AG09319 (cell line): ENCODE measurements around the gene RIPOR2.

Experiments used
- DNase-seq: peaks from one replicate; pipeline ENCODE4 v3.0.0-alpha.2; 2010; ENCODE audit warnings: low read depth; ENCODE audit errors: extremely low read depth
- TF ChIP-seq, protein P1 (sequence below): IDR thresholded peaks from 2 replicates; pipeline ENCODE4 v1.5.1; 2011; ENCODE audit warnings: low read depth, mild to moderate bottlenecking, inconsistent platforms, low read length, moderate library complexity

The RIPOR2 gene

DNA sequence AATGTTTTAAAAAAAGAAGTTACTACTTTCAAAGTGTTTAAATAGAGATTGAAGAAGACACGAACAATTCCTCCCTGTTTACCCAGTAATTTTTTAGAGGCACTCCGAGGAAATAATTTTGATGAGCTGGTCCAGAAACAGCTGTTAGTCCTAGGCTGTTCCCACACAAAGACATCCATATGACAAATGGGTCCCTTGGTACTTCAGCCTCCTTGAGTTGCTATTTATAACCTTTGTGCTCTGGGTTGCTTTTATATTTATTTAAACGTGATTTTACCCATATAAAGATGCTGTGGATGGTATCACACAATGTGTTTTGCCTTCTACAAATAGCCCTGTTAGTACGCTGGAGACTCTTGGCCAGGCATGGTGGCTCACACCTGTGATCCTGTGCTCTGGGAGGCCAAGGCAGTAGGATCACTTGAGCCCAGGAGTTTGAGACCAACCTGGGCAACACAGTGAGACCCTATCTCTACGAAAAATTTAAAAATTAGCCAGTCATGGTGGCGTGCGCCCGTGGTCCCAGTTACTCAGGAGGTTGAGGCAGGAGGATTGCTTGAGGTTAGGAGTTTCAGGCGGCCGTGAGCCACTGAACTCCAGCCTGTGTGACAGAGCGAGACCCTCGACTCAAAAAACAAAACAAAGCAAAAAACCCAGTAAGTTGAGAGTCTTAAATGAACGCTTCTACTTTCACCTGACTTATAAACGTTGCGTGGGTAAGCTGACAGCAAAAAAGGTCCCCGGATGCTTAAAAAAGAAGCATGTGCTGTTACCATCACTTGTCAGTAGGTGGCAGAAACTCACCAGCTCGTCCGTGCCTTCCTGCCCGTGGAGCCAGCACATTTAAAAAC is 80.1 kb downstream of the RIPOR2 start:
- TF ChIP-seq, protein P1, sequence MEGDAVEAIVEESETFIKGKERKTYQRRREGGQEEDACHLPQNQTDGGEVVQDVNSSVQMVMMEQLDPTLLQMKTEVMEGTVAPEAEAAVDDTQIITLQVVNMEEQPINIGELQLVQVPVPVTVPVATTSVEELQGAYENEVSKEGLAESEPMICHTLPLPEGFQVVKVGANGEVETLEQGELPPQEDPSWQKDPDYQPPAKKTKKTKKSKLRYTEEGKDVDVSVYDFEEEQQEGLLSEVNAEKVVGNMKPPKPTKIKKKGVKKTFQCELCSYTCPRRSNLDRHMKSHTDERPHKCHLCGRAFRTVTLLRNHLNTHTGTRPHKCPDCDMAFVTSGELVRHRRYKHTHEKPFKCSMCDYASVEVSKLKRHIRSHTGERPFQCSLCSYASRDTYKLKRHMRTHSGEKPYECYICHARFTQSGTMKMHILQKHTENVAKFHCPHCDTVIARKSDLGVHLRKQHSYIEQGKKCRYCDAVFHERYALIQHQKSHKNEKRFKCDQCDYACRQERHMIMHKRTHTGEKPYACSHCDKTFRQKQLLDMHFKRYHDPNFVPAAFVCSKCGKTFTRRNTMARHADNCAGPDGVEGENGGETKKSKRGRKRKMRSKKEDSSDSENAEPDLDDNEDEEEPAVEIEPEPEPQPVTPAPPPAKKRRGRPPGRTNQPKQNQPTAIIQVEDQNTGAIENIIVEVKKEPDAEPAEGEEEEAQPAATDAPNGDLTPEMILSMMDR: peak; percentile 86
- DNase-seq: peak; percentile 54

DNA sequence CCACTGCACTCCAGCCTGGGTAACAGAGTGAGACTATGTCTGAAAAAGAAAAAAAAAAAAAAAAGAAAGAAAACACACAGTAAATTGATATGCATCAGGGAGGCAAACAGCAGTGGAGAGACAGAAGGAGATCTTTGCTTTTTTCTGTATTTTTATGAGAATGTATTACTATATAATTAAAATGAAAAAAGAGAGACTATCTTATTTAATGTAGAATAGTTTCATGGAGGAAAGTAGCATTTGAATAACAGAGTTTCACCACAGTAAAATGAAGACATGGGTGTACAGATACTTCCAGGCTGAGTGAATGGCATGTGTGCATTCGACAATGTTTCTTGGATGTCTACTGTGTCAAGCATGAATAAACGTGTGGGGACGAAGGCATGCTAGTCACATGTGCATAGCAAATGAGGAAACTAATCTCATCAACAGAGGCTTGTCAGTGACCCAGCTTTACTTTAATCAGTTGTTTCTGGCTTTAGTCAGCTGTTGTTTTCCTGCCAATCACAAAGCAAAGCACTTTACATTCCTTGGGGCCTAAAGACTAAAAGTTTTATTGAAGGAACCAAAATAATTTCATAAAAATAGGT is 81.6 kb downstream of the RIPOR2 start:
- DNase-seq: no peak
- TF ChIP-seq, protein P1: no peak

DNA sequence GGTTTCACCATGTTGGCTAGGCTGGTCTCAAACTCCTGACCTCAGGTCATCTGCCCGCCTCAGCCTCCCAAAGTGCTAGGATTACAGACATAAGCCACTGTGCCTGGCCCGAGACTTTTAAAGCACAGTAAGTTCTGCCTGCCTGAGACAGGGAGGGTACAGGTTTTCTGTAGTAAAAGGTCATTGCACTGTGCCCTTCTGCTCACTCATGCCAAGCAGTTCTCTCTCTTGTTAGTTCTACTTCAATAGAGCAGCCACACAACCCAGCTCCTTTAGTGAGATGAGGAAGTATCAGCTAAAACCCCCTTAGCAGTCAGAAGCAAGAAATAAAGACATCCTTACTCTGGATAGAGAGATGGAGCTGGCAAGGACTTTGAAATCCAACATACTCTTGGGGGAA is 84.7 kb downstream of the RIPOR2 start:
- no peak for DNase-seq
- TF ChIP-seq, protein P1: no peak

DNA sequence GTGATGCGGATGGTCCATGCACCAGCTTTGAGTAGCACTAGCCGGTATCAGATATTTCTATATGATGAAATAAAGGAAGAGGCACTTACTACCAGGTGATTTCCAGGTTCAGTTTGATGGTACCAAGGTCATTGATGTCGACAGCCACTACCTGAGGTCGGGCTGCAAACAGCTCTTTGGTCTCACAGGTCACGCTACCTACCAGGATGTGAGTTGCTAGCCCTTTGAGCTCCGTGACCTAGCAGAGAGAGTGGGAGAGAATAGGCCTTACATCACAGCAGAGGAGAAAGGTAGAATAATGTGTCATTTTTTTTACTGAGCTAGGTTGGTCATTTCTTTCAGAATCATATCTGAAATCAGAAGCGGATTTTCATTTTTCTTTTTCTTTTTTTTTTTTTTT is 86.0 kb downstream of the RIPOR2 start:
- TF ChIP-seq, protein P1: no peak

DNA sequence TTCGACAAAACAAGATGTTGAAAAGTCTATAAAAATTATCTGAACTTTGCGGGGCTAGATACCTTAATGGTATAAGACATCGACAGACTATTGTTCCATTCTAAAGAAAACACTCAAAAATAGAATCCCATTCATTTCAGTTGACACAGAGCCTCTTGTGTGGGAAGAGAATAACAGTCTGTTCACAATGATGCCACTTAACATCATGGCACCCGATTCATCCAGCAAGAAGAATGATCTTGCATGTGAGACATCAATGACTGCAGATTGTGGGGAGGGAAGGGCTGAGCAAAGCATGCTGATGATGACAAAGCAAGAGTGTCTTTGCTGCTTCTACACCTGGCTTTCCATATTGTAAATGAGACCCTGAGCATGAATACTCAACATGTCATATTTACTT is 87.3 kb downstream of the RIPOR2 start:
- TF ChIP-seq, protein P1: no peak
- DNase-seq: no peak

More for the DNA sequence above, 86.0 kb downstream of the RIPOR2 start:
- no peak for DNase-seq

GRCh38 chr6:24847402-24847801 is 88.4 kb downstream of the RIPOR2 start:
- no peak for DNase-seq
- TF ChIP-seq, protein P1: no peak

GRCh38 chr6:24845578-24845977 is 90.2 kb downstream of the RIPOR2 start:
- TF ChIP-seq, protein P1: no peak
- no peak for DNase-seq
